ENCODE measurements around the gene PTGES3L.

Gene PTGES3L

GRCh38 chr17:42918902-42919521 lies 60.9 kb downstream of the PTGES3L start:
- FAIRE-seq = no peak
